Erythroblast (primary cell): Measurements from ENCODE around the gene FIBP.

Experiments used
- GATA1 ChIP-seq: IDR thresholded peaks from 2 replicates; pipeline ENCODE4 v1.6.1; 2011; ENCODE audit warnings: low read depth, mild to moderate bottlenecking, control low read depth, low read length, moderate library complexity
- POLR2A ChIP-seq: IDR thresholded peaks from 2 replicates; pipeline ENCODE4 v1.6.1; 2011; ENCODE audit warnings: mild to moderate bottlenecking, low read length

DNA sequence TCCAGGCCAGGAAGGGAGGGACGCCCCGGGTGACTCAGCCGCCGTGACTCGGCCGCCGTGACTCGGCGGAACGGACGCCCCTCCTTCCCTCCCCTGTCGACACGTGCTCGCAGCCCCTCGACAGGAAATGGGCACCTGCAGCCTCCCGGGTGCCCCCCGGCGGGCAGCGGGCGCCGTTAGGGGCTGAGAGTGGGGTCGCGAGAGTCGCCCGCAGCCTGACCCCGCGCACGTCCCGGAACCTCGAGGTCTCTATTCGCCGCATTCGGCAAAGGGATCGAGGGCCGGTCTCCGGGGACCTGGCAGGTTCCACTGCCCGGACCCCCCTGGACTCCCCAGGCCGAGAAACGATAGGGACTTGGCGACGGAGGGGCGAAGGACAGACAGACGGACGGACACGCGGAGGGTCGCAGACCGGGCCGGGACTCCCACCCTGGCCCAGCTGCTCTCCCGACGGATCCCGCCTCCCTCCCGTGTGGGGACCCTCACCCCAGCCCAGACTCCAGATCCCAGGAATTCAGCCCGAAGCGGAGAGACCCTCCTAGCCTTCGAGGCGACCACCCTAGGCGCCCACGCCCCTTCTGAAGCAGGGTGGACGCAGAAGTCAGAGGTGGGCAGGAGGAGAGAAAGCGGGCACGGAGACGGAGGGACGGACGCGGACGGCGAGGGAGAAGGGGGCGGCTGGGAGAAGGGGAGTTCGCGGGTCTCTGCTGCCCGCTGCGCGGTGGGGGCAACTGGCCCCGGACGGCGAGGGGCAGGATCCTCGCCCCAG, 11.3 kb upstream of the FIBP start:
- TF ChIP-seq POLR2A (no peak), GATA1 (no peak)
